H1 (cell line): Measurements from ENCODE around the gene BNIP2. TPM values are rescaled to one million over a fixed set of nuclear protein-coding genes. Genes with fewer than 3 reads are reported as not detected.

ENCODE experiments used
- CBX5 ChIP-seq: fragments of 300-800, 300-1000 bp; sonication (generic); IDR thresholded peaks from 2 replicates; pipeline ENCODE4 v1.7.1; 2016; ENCODE audit warnings: antibody characterized with exemption, low read length, low read depth
- CHD7 ChIP-seq: fragments of 300-600 bp; sonication (generic); IDR thresholded peaks from 2 replicates; pipeline ENCODE4 v1.7.1; 2012; ENCODE audit warnings: low read length, moderate library complexity, mild to moderate bottlenecking, inconsistent platforms; ENCODE audit not compliant: insufficient replicate concordance
- EP300 ChIP-seq, 2 experiments: IDR thresholded peaks; 1 replicate in 1 of 2; 2 replicates in 1 of 2; pipeline ENCODE4 v1.6.1; 2011 to 2012; ENCODE audit warnings: low read depth in 2 of 2, low read length in 2 of 2, mild to moderate bottlenecking in 2 of 2, borderline replicate concordance in 1 of 2, inconsistent platforms in 1 of 2, moderate library complexity in 1 of 2
- KDM5A ChIP-seq: fragments of 200-600 bp; IDR thresholded peaks from 2 replicates; pipeline ENCODE4 v1.7.1; 2012; ENCODE audit warnings: mild to moderate bottlenecking, low read length, inconsistent platforms, mixed read lengths
- MAFK ChIP-seq: IDR thresholded peaks from 2 replicates; pipeline ENCODE4 v1.6.1; 2012; ENCODE audit warnings: low read depth, mild to moderate bottlenecking, improper control_type of control experiment, low read length
- POLR2AphosphoS5 ChIP-seq: IDR thresholded peaks from 2 replicates; pipeline ENCODE4 v1.6.1; 2011; ENCODE audit warnings: low read depth, low read length
- RFX5 ChIP-seq: IDR thresholded peaks from 2 replicates; pipeline ENCODE4 v1.6.1; 2011; ENCODE audit warnings: low read depth, low read length, improper control_type of control experiment, borderline replicate concordance
- SAP30 ChIP-seq: fragments of 300-600 bp; sonication (generic); IDR thresholded peaks from 2 replicates; pipeline ENCODE4 v1.7.1; 2012; ENCODE audit warnings: low read length, moderate library complexity, mild to moderate bottlenecking, inconsistent platforms; ENCODE audit not compliant: insufficient read depth, insufficient replicate concordance
- SP1 ChIP-seq: IDR thresholded peaks from 2 replicates; pipeline ENCODE4 v1.6.1; 2011; ENCODE audit warnings: low read depth, low read length
- SP4 ChIP-seq: IDR thresholded peaks from 2 replicates; pipeline ENCODE4 v1.6.1; 2012; ENCODE audit warnings: low read length, inconsistent platforms
- TCF12 ChIP-seq: IDR thresholded peaks from 2 replicates; pipeline ENCODE4 v1.6.1; 2011; ENCODE audit warnings: low read depth, mild to moderate bottlenecking, low read length
- YY1 ChIP-seq: IDR thresholded peaks from 2 replicates; pipeline ENCODE4 v1.6.1; 2011; ENCODE audit warnings: low read depth, mild to moderate bottlenecking, low read length
- polyA plus RNA-seq, 7 experiments: library from polyadenylated mRNA; depleted of rRNA in 3 of 7; stranded (reverse) in 5 of 7; unstranded in 2 of 7; fragments of >200 nt in 5 of 7; fragments of 200-250 nt in 2 of 7; gene quantifications; 1 replicate in 5 of 7; 2 replicates in 1 of 7; 4 replicates in 1 of 7; pipeline versions ENCODE4 v1.2.1 to v1.2.3, GENCODE V29; 2011 to 2013; ENCODE audit warnings: missing spikeins in 2 of 7, mixed read lengths in 2 of 7
- total RNA-seq: library from RNA; stranded (reverse); fragmentation: NEBNext Ultra II Directional; extraction: Animal tissue kit (Norgen Biotek cat#: 25700); gene quantifications from 2 replicates; pipeline ENCODE4 v1.2.1, GENCODE V29; 2021

The BNIP2 gene
- total and polyA plus RNA-seq, 2 of the 8 experiments (the other 6 are each of a cell fraction or from before 2014, with no cell fraction given) = 11.8 to 40.6 TPM

- no peak for TF ChIP-seq CHD7
- TF ChIP-seq EP300 (IDR thresholded peaks at IDR 0.05; ENCODE audit: borderline replicate concordance in 1 of 2, low read depth in 2 of 2, low read length in 2 of 2) = no peak
- no peak for TF ChIP-seq KDM5A
- no peak for TF ChIP-seq SAP30
- no peak for TF ChIP-seq TCF12
- no peak for TF ChIP-seq RFX5
- no peak for TF ChIP-seq YY1
- TF ChIP-seq SP4 = no peak
- no peak for TF ChIP-seq SP1
- no peak for TF ChIP-seq MAFK
- TF ChIP-seq CBX5 = no peak
- no peak for TF ChIP-seq POLR2AphosphoS5
Observed at GRCh38 chr15:59689626-59690236, 611 bp upstream of the BNIP2 start (continued).
